ENCODE data around the gene TP53RK.

- TF ChIP-seq POLR2A (IDR thresholded peaks at IDR 0.05; ENCODE audit: low read depth, low read length) (no peak), POLR2AphosphoS5 (IDR thresholded peaks at IDR 0.05; ENCODE audit: low read depth, low read length) (no peak)
Observed at GRCh38 chr20:46696791-46697279, 7.6 kb upstream of the TP53RK start.
